Left lobe of liver (tissue), 2 donors: ENCODE measurements around the gene CALU. TPM values are rescaled to one million over a fixed set of nuclear protein-coding genes. Genes with fewer than 3 reads are reported as not detected.

Source experiments
- ATAC-seq: fragments of 200-7000 bp; cut with Tn5 transposase; one replicate; pipeline ENCODE4 v1.9.1; 2020; ENCODE audit warnings: mild to moderate bottlenecking, moderate library complexity
- DNase-seq: peaks from one replicate; pipeline ENCODE4 v3.0.0-alpha.2; 2020; ENCODE audit warnings: low spot score
- total RNA-seq: library from RNA; stranded (reverse); gene quantifications from one replicate; pipeline ENCODE4 v1.2.1, GENCODE V29; 2021
- donor health status: DM: no; HTN: no; CAD: no; lungs with moderate emphysema.
- donor health status: DM: no; HTN: yes; CAD: no.

CALU gene
- total RNA-seq, 1 donor from 2014 or later = 27.5 TPM

- no peak for DNase-seq
- no peak for ATAC-seq
These were observed 42.7 kb downstream of the CALU start for GRCh38 chr7:128781851-128782250.

DNA sequence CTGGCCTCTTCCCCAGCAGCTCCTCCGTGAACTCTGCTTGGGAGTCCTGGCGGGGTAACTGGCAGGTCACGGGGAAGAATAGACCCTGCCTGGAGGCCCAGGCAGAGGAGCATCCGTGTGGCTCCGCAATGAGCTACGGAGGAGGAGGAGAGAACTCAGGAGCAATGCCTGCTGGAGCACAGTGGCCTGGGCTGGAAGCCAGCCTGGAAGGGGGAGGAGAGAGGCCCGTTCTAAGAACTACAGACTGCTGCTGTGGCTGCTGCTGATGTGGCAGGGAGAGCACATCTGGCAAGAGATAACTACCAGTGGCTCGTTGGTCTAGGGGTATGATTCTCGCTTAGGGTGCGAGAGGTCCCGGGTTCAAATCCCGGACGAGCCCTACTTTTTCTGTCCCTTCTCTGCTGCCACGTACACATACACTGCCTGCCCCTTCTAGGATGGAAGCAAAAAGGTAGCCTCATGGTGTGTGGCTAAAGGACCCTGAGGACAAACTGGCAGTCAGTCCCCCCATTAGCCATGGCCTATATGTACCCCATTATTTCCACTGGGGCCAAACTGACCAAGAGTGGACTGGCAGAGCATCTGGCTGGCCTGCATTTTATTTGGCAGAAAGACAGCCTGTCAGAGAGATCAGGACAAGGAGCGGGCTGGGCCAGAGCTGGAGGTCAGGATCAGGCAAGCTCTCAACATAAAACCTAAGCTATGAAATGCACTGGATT lies 44.1 kb downstream of the CALU start:
- DNase-seq (no peak), ATAC-seq (peak; percentile 78)

DNA sequence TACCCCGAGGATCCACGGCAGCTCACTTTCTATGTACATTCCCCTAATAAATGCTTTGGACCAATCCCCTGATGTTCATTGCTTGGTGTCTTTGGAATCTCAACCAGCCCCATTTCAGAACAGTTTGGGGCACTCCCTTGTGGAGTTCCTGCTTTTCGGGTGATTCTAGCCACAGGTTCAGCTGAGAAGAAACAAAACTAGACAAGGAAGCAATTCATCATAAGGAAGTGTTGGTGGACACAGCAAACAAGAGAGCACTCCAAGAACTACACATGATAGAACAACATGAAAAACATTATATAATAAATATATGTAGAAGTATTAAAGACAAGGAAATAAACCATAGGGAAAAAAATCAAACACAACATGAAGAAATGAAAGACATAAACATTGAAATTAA lies 46.6 kb downstream of the CALU start:
- ATAC-seq (no peak), DNase-seq (no peak)

GRCh38 chr7:128788446-128789412 lies 49.6 kb downstream of the CALU start:
- no peak for ATAC-seq
- DNase-seq = no peak

GRCh38 chr7:128790315-128791041 lies 51.3 kb downstream of the CALU start:
- ATAC-seq (no peak), DNase-seq (no peak)

- ATAC-seq = peak; percentile 92
- DNase-seq = peak; percentile 66
These were observed 52.2 kb downstream of the CALU start, which contains the start of gene CCDC136 for GRCh38 chr7:128791121-128791971. TSS of gene CCDC136 (plus strand) at chr7:128791968. CDS start at chr7:128792412, 444 bp downstream.

- ATAC-seq = no peak
- no peak for DNase-seq
These were observed 52.8 kb downstream of the CALU start for GRCh38 chr7:128791972-128792327.

DNA sequence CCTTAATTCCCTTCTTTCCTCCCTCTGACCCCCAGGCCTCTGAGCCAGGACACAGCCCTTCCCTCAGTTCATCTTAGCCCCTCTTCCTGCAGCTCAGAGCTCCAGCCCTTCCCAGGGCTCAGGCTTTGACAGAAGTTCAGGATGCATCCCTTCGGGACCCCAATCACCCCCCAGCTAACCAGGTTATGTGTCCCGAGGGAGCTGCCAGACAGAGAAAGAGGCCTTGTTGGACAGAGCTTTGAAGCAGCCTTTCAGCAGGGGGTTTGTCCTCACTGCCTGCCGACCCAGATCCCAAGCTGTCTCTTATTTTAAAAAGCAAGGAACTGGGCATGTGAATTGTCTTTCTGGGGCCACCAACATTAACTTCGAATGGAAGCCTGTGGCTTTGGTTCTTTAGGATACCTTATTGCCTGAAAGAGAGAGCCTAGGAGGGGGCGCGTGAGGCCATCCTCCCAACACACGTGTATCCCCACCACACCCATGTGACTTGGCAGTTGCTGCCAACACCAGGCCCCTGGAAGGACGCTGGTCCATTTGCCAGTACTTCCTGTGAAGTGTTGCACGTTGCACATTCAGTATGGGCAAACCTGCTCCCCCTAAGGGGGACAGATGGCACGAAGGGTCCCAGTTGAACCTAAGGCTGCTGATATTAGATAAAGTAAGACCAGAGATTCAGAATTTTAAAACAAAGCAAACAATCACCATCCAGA lies 53.5 kb downstream of the CALU start:
- ATAC-seq (no peak), DNase-seq (no peak)

DNA sequence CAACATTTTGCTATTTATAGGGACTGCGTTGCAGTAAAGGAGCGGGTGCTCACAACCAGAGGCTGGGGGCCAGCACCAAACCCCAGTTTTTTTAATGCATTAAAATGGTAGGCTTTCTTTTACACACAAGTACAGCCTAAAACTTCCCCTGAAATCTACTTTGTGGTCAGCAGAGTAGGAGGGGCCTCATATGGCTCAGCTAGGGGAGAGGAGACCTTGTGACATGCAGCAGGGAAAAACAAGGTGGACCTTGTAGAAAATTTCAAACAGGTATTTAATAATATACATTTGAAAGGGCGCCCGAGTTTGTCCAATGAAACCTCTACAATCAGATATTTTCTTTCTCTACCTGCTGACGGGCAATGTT lies 54.0 kb downstream of the CALU start:
- DNase-seq = no peak

DNA sequence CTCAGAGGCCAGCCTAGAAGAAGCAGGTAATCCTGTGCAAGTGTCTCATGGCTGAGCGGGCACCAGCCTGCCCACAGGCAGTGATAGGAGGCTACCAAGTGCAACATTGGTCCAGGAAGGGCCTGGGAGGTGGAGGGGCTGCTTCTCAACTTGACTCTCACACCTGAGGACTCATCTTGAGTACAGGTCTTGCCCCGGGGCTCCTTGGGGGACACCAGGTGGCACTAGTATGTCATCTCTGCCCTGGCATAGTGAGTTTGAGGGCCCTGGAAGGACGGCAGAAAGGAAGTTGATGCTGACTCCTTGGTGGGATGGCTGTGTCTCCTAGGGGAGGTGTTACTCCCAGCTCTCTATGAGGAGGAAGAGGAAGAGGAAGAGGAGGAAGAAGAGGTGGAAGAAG lies 54.9 kb downstream of the CALU start:
- ATAC-seq (no peak), DNase-seq (no peak)

More for the DNA sequence above, 54.0 kb downstream of the CALU start:
- ATAC-seq = no peak

- no peak for DNase-seq
- ATAC-seq = no peak
These were observed 55.3 kb downstream of the CALU start for GRCh38 chr7:128794436-128794835.

DNA sequence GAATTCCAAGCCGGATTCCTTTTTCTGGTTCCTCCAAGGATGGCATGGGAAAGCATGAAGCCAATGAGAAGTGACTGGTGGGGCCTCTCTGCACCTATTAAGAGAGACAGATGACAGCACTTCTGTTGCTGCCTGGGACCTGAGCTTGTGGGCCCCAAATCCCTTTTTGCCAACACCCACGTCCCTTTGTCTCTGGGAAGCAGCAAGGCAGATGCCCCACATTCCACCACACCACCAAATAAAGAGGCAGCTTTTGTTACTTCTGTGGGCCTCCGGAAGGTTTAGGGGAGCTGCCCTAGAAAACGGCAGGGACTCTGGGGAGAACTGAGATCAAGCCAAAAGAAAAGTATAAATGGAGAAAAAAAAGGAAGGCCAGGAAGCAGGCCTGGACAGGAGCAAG lies 56.0 kb downstream of the CALU start:
- ATAC-seq (no peak), DNase-seq (no peak)

- DNase-seq (no peak), ATAC-seq (no peak)
These were observed 57.2 kb downstream of the CALU start for GRCh38 chr7:128796327-128796726.

DNA sequence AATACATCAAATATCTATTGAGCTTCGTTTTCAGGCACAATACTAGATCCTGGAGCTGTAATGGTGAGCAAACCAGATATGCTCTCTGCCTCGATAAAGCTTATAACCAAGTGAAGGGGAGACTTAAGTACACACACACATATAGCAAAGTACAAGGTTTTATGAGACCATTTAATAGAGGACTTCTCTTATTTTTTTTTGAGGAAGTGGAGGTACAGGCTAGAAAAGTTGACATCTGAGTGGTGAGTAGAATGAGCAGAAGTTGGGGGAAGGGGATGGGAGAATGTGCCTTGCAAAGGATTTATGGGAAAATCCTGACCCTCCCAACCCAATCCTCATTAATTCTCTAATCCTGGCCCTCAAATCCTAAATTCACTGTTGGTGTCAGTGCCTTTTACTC lies 60.3 kb downstream of the CALU start:
- no peak for ATAC-seq
- DNase-seq = no peak

DNA sequence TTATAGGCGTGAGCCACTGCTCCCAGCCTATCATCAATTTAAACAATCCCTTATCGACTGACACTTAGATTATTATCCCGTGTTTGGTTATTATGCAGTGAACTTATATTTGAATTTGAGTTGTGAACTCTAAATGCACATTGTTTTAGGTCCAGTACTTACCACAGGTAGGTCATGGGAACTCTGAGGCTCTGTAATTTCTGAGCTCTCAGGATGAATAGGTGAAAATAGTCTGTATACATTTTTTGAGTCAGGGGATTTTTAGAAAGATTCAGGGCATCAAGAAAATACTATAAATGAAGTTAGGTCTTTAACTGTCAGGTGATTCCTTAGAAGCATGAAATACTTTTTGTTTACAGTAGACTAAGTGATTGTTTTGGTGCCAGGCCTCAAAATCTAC lies 61.4 kb downstream of the CALU start:
- ATAC-seq (no peak), DNase-seq (no peak)

DNA sequence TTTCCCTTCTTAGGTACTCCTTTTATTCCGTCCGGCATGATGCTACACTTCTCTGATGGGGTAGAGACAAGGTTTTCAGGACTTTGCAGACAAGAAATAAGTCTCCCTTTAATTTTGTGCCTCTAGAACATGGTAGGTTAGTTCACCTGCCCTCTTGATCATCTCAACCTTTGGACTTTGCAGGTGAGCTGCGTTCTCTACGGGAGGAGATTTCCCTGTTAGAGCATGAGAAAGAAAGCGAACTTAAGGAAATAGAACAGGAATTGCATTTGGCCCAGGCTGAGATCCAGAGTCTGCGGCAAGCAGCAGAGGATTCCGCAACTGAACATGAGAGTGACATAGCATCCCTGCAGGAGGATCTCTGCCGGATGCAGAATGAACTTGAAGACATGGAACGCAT lies 61.8 kb downstream of the CALU start:
- DNase-seq (no peak), ATAC-seq (no peak)

DNA sequence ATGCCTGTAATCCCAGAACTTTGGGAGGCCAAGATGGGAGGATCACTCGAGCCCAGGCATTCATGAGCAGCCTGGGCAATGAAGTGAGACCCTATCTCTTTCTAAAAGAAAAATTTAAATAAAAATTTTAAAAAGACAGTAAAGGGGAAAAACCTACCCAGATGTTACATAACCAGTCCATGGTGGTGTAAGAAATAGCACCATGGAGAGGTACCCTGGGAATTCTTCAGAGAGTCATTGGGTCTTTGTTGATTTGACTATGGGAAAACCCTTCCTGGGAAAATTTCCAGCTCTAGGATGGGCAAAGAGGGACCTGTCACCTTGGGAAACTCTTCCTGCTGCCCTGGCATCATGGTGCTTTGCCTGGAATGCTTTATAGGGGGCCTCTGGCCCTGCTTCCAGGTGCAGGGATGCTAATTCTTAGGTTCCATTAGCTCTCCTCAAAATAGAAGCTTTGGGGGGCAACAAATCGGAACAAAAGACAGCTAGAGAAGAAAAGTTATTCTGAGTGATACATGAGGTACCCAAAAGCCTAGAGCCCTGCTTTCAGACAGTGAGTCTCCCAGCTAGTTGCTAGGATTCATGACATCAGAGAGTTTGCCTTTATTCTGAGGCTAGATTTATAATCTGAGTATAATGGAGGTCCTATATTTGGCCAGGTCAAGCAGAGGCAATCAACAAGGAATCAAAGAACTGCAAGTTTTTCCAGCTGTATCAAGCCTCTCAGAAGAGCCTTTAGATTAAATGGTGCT lies 62.7 kb downstream of the CALU start:
- ATAC-seq = no peak
- DNase-seq = no peak

- no peak for ATAC-seq
- no peak for DNase-seq
These were observed 65.3 kb downstream of the CALU start for GRCh38 chr7:128804484-128804883.

DNA sequence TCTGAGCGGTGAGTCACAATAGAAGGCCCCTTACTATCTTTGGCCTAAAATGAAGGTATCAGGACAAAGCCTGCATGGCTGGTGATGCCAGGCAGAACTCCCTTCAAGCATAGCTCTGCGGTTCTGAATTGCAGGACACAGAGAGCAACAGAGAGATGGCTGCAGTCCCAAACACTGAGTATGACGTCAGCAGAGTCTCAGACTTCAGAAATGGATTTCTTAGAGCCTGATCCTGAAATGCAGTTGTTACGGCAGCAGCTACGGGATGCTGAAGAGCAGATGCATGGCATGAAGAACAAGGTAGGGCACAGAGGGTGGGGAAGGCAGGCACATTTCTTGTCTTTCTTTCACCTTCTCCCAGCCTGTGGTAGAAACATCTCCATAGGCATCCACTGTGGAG lies 66.1 kb downstream of the CALU start:
- no peak for ATAC-seq

More for the DNA sequence above, 66.1 kb downstream of the CALU start:
- no peak for DNase-seq
